Measurements from ENCODE around the gene PAFAH1B1.

PAFAH1B1 gene

GRCh38 chr17:2718150-2718938, 124.9 kb downstream of the PAFAH1B1 start:
- Histone ChIP-seq H3K36me3 (ENCODE audit: control insufficient read depth, insufficient read depth, low read length, severe bottlenecking) (no peaks in the 10 kb centered on the region), H3K4me3 (ENCODE audit: low read length) (no peak overlapping the region), H3K4me1 (ENCODE audit: control insufficient read depth, insufficient read depth, low read length) (no peaks in the 10 kb centered on the region), H3K9me3 (ENCODE audit: control insufficient read depth, low read length) (no peaks in the 10 kb centered on the region), H3K9ac (ENCODE audit: low read length) (no peak overlapping the region), H3K27me3 (replicated peaks; ENCODE audit: control insufficient read depth, insufficient read depth, low read length) (peaks cover 16% of the 10 kb centered on the region)
- DNase-seq (ENCODE audit: low read depth), result no peak

DNA sequence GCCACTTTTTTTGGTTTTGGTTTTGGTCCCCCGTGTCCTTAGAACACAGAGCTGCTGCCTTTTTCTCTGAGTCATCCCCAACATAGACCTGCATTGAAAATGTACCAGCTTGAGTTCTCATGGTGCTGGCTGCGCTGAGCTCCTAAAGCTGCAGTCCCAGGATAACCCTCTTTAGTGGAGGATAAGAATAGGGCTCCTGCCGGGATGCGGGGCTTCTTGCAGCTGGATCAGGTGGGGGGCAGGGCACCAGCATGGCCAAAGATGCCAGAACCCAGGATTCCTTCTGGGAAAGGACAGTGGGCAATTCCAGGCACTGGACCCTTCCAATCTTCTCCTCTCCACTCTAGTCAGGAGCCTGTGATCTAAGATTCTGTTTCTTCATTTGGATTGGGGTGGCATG, 126.4 kb downstream of the PAFAH1B1 start:
- Histone ChIP-seq H3K9ac (ENCODE audit: low read length) (no peak overlapping the region), H3K9me3 (ENCODE audit: control insufficient read depth, low read length) (no peaks in the 10 kb centered on the region), H3K27me3 (replicated peaks; ENCODE audit: control insufficient read depth, insufficient read depth, low read length) (peaks cover 16% of the 10 kb centered on the region), H3K4me3 (ENCODE audit: low read length) (no peak overlapping the region), H3K36me3 (ENCODE audit: control insufficient read depth, insufficient read depth, low read length, severe bottlenecking) (no peaks in the 10 kb centered on the region), H3K4me1 (ENCODE audit: control insufficient read depth, insufficient read depth, low read length) (no peaks in the 10 kb centered on the region)
- no peak for DNase-seq (ENCODE audit: low read depth)

GRCh38 chr17:2721603-2722002, 128.1 kb downstream of the PAFAH1B1 start:
- H3K27me3 ChIP-seq (replicated peaks; ENCODE audit: control insufficient read depth, insufficient read depth, low read length), result peaks cover 24% of the 10 kb centered on the region
- no peak overlapping the region for H3K4me3 ChIP-seq (ENCODE audit: low read length)
- no peak overlapping the region for H3K9ac ChIP-seq (ENCODE audit: low read length)
- H3K9me3 ChIP-seq (ENCODE audit: control insufficient read depth, low read length), result no peaks in the 10 kb centered on the region
- no peaks in the 10 kb centered on the region for H3K36me3 ChIP-seq (ENCODE audit: control insufficient read depth, insufficient read depth, low read length, severe bottlenecking)
- no peaks in the 10 kb centered on the region for H3K4me1 ChIP-seq (ENCODE audit: control insufficient read depth, insufficient read depth, low read length)
- no peak for DNase-seq (ENCODE audit: low read depth)

DNA sequence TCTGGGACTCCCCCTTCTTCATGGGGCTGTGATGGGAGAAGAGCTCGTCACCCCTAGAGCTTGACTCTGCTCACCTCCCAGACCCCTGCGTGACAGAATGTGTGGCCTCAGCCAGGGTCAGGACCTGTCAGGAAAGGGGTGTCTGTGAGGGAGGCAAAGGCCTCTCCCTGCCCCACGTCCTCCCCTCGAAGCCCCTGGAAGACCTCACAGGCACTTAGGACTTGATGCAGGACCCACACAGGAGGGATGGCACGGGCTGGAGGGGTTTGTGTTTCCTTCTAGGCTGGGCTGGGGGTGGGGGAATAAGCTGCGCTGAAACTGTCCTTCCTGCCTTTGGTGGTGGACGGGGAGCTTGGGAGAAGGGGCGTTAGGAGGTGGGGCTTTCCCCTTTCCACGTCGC, 129.2 kb downstream of the PAFAH1B1 start:
- Histone ChIP-seq H3K9me3 (ENCODE audit: control insufficient read depth, low read length) (no peaks in the 10 kb centered on the region), H3K4me3 (ENCODE audit: low read length) (no peak overlapping the region), H3K27me3 (replicated peaks; ENCODE audit: control insufficient read depth, insufficient read depth, low read length) (peaks cover 30% of the 10 kb centered on the region), H3K9ac (ENCODE audit: low read length) (no peak overlapping the region), H3K4me1 (ENCODE audit: control insufficient read depth, insufficient read depth, low read length) (no peaks in the 10 kb centered on the region), H3K36me3 (ENCODE audit: control insufficient read depth, insufficient read depth, low read length, severe bottlenecking) (no peaks in the 10 kb centered on the region)
- DNase-seq (ENCODE audit: low read depth), result no peak

DNA sequence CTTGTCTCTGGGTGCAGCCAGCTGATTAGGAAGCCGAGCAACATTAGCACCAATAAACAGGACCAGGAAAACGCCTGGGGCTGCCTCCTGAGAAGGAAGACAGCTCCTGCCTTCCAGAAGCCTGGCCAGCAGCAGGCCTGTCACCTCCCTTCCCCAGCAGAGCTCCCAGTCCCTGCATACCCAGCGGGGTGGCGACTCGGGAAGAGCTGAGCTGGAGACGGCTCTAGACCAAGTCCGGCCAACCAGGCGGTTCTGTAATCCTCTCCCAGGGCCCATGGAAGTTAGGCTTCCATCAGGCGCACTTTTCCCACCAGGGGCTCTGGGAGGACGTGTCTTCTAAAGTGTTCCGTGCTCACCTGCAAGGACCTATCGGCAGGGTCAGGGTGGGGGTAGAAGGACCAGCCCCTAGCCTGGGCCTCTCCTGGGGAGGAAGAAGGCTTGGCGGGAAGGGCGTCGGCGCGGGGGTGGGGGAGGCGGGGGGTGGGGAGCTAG, 130.1 kb downstream of the PAFAH1B1 start:
- no peak for DNase-seq (ENCODE audit: low read depth)
- no peaks in the 10 kb centered on the region for H3K9me3 ChIP-seq (ENCODE audit: control insufficient read depth, low read length)
- no peaks in the 10 kb centered on the region for H3K36me3 ChIP-seq (ENCODE audit: control insufficient read depth, insufficient read depth, low read length, severe bottlenecking)
- peaks cover 31% of the 10 kb centered on the region for H3K27me3 ChIP-seq (replicated peaks; ENCODE audit: control insufficient read depth, insufficient read depth, low read length)
- no peak overlapping the region for H3K4me3 ChIP-seq (ENCODE audit: low read length)
- no peaks in the 10 kb centered on the region for H3K4me1 ChIP-seq (ENCODE audit: control insufficient read depth, insufficient read depth, low read length)
- no peak overlapping the region for H3K9ac ChIP-seq (ENCODE audit: low read length)

- Histone ChIP-seq H3K27me3 (replicated peaks; ENCODE audit: control insufficient read depth, insufficient read depth, low read length) (peaks cover 34% of the 10 kb centered on the region), H3K9me3 (ENCODE audit: control insufficient read depth, low read length) (no peaks in the 10 kb centered on the region), H3K4me3 (ENCODE audit: low read length) (no peak overlapping the region), H3K4me1 (ENCODE audit: control insufficient read depth, insufficient read depth, low read length) (no peaks in the 10 kb centered on the region), H3K9ac (ENCODE audit: low read length) (no peak overlapping the region), H3K36me3 (ENCODE audit: control insufficient read depth, insufficient read depth, low read length, severe bottlenecking) (no peaks in the 10 kb centered on the region)
- no peak for DNase-seq (ENCODE audit: low read depth)
Measured at GRCh38 chr17:2723997-2724783, 130.7 kb downstream of the PAFAH1B1 start.

GRCh38 chr17:2724784-2725164, 131.3 kb downstream of the PAFAH1B1 start:
- DNase-seq (ENCODE audit: low read depth), result peak; percentile 47
- no peaks in the 10 kb centered on the region for H3K4me1 ChIP-seq (ENCODE audit: control insufficient read depth, insufficient read depth, low read length)
- H3K4me3 ChIP-seq (ENCODE audit: low read length), result no peak overlapping the region
- H3K9ac ChIP-seq (ENCODE audit: low read length), result no peak overlapping the region
- no peaks in the 10 kb centered on the region for H3K9me3 ChIP-seq (ENCODE audit: control insufficient read depth, low read length)
- peaks cover 37% of the 10 kb centered on the region for H3K27me3 ChIP-seq (replicated peaks; ENCODE audit: control insufficient read depth, insufficient read depth, low read length)
- no peaks in the 10 kb centered on the region for H3K36me3 ChIP-seq (ENCODE audit: control insufficient read depth, insufficient read depth, low read length, severe bottlenecking)

DNA sequence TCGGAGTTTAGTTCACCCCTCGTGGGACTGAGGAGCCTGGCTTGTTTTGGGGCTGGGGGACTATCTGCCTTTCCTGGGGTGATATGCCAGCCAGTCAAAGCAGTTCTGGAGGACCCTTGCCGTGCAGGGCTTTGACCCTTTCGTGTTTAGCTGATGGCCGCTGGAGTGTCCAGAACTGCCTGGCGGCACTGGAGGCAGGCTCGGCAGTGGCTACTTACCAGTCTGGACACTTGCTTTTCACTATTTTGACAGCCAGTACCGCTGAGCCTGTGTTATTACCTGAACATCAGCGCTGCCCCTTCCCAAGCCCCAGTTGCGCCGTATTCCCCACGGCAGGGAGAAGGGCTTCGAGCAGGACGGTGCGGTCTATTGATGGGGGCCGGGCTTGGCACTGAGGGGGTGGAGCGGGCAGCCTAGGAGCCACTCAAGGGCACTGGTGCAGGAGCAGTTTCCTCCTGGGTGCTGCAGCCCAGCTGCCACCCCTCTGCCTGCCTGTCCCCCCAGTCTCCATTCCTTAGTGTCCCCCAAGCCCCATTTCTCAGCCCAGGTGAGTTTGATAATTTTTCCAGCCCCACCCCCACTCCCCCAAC, 137.4 kb downstream of the PAFAH1B1 start:
- no peaks in the 10 kb centered on the region for H3K9me3 ChIP-seq (ENCODE audit: control insufficient read depth, low read length)
- H3K9ac ChIP-seq (ENCODE audit: low read length), result no peak overlapping the region
- H3K27me3 ChIP-seq (replicated peaks; ENCODE audit: control insufficient read depth, insufficient read depth, low read length), result peaks cover 52% of the 10 kb centered on the region
- H3K4me1 ChIP-seq (ENCODE audit: control insufficient read depth, insufficient read depth, low read length), result no peaks in the 10 kb centered on the region
- H3K36me3 ChIP-seq (ENCODE audit: control insufficient read depth, insufficient read depth, low read length, severe bottlenecking), result no peaks in the 10 kb centered on the region
- H3K4me3 ChIP-seq (ENCODE audit: low read length), result no peak overlapping the region
- DNase-seq (ENCODE audit: low read depth), result no peak

- Histone ChIP-seq H3K36me3 (ENCODE audit: control insufficient read depth, insufficient read depth, low read length, severe bottlenecking) (no peaks in the 10 kb centered on the region), H3K4me1 (ENCODE audit: control insufficient read depth, insufficient read depth, low read length) (no peaks in the 10 kb centered on the region), H3K9me3 (ENCODE audit: control insufficient read depth, low read length) (no peaks in the 10 kb centered on the region), H3K9ac (ENCODE audit: low read length) (no peak overlapping the region), H3K4me3 (ENCODE audit: low read length) (no peak overlapping the region), H3K27me3 (replicated peaks; ENCODE audit: control insufficient read depth, insufficient read depth, low read length) (peaks cover 52% of the 10 kb centered on the region)
- no peak for DNase-seq (ENCODE audit: low read depth)
Measured at GRCh38 chr17:2731807-2732206, 138.4 kb downstream of the PAFAH1B1 start.

- no peaks in the 10 kb centered on the region for H3K4me1 ChIP-seq (ENCODE audit: control insufficient read depth, insufficient read depth, low read length)
Measured at GRCh38 chr17:2734939-2735338, 141.5 kb downstream of the PAFAH1B1 start.

More at GRCh38 chr17:2734939-2735338, 141.5 kb downstream of the PAFAH1B1 start:
- Histone ChIP-seq H3K27me3 (replicated peaks; ENCODE audit: control insufficient read depth, insufficient read depth, low read length) (peaks cover 42% of the 10 kb centered on the region), H3K4me3 (ENCODE audit: low read length) (no peak overlapping the region), H3K36me3 (ENCODE audit: control insufficient read depth, insufficient read depth, low read length, severe bottlenecking) (no peaks in the 10 kb centered on the region), H3K9ac (ENCODE audit: low read length) (no peak overlapping the region), H3K9me3 (ENCODE audit: control insufficient read depth, low read length) (no peaks in the 10 kb centered on the region)
- DNase-seq (ENCODE audit: low read depth), result no peak

All from adipocyte (in vitro differentiated cells).